Erythroblast (primary cell): ENCODE results near the gene CDH2.

ENCODE experiments used
- GATA1 ChIP-seq: IDR thresholded peaks from 2 replicates; pipeline ENCODE4 v1.6.1; 2011; ENCODE audit warnings: low read depth, mild to moderate bottlenecking, control low read depth, low read length, moderate library complexity
- POLR2A ChIP-seq: IDR thresholded peaks from 2 replicates; pipeline ENCODE4 v1.6.1; 2011; ENCODE audit warnings: mild to moderate bottlenecking, low read length

- TF ChIP-seq POLR2A (no peak), GATA1 (no peak)
These were observed 171.8 kb downstream of the CDH2 start for GRCh38 chr18:28005164-28005563.
